ENCODE measurements around the gene MEP1B. TPM values are rescaled to one million over a fixed set of nuclear protein-coding genes. Genes with fewer than 3 reads are reported as not detected.

The MEP1B gene
- total RNA-seq, 2 experiments from 2014 or later: not detected

- intact Hi-C loops (cut with DNase I, micrococcal nuclease): no loop called here
- H3K9me3 Mint-ChIP-seq (ENCODE audit: low read depth): no peaks in the 10 kb centered on the region
- H3K27me3 Mint-ChIP-seq: peaks cover 16% of the 10 kb centered on the region
- no peak overlapping the region for H3K4me3 Mint-ChIP-seq
- ChIA-PET POLR2A (no interaction called here), CTCF (interaction anchor here (0.7 to 1.6 kb wide), 2 partner anchors 10 to 13 kb away, joined by 3 read pairs; no protein-coding TSS in a partner anchor)
- no peak overlapping the region for H3K27ac Mint-ChIP-seq
- ATAC-seq: no peak
- no peaks in the 10 kb centered on the region for H3K36me3 Mint-ChIP-seq (ENCODE audit: low read depth)
- no peak for DNase-seq
- no peaks in the 10 kb centered on the region for H3K4me1 Mint-ChIP-seq
Measured at GRCh38 chr18:32251466-32251865, 61.6 kb downstream of the MEP1B start.

GRCh38 chr18:32252141-32252860, 62.5 kb downstream of the MEP1B start:
- Mint-ChIP-seq H3K4me1 (no peaks in the 10 kb centered on the region), H3K4me3 (no peak overlapping the region), H3K36me3 (ENCODE audit: low read depth) (no peaks in the 10 kb centered on the region), H3K9me3 (ENCODE audit: low read depth) (no peaks in the 10 kb centered on the region), H3K27me3 (peaks cover 22% of the 10 kb centered on the region), H3K27ac (no peak overlapping the region)
- CTCF ChIA-PET: interaction anchor here (0.7 to 1.6 kb wide), 3 partner anchors 11 to 20 kb away, joined by 3 read pairs; no protein-coding TSS in a partner anchor
- POLR2A ChIA-PET: no interaction called here
- intact Hi-C loops (cut with DNase I, micrococcal nuclease): no loop called here
- DNase-seq (no peak), ATAC-seq (no peak)

GRCh38 chr18:32255570-32255969, 65.7 kb downstream of the MEP1B start:
- Mint-ChIP-seq H3K27ac (no peak overlapping the region), H3K27me3 (peaks cover 17% of the 10 kb centered on the region), H3K4me3 (no peak overlapping the region), H3K36me3 (ENCODE audit: low read depth) (no peaks in the 10 kb centered on the region), H3K4me1 (no peaks in the 10 kb centered on the region), H3K9me3 (ENCODE audit: low read depth) (no peaks in the 10 kb centered on the region)
- ChIA-PET CTCF (interaction anchor here (1.2 kb wide), 1 partner anchor 14 kb away, joined by 3 read pairs; no protein-coding TSS in a partner anchor), POLR2A (no interaction called here)
- intact Hi-C loops (cut with DNase I, micrococcal nuclease): no loop called here
- no peak for ATAC-seq
- DNase-seq: no peak

GRCh38 chr18:32257084-32257785, 67.4 kb downstream of the MEP1B start:
- ATAC-seq (no peak), DNase-seq (no peak)
- peaks cover 27% of the 10 kb centered on the region for H3K27me3 Mint-ChIP-seq
- no peak overlapping the region for H3K27ac Mint-ChIP-seq
- CTCF ChIA-PET: no interaction called here
- H3K9me3 Mint-ChIP-seq (ENCODE audit: low read depth): no peaks in the 10 kb centered on the region
- POLR2A ChIA-PET: no interaction called here
- no peaks in the 10 kb centered on the region for H3K36me3 Mint-ChIP-seq (ENCODE audit: low read depth)
- no peaks in the 10 kb centered on the region for H3K4me1 Mint-ChIP-seq
- H3K4me3 Mint-ChIP-seq: no peak overlapping the region
- intact Hi-C loops (cut with DNase I, micrococcal nuclease): no loop called here

- Mint-ChIP-seq H3K27ac (no peak overlapping the region), H3K36me3 (ENCODE audit: low read depth) (no peaks in the 10 kb centered on the region), H3K9me3 (ENCODE audit: low read depth) (no peaks in the 10 kb centered on the region), H3K4me1 (no peaks in the 10 kb centered on the region), H3K4me3 (no peak overlapping the region), H3K27me3 (peaks cover 27% of the 10 kb centered on the region)
- POLR2A ChIA-PET: no interaction called here
- CTCF ChIA-PET: no interaction called here
- ATAC-seq: no peak
- intact Hi-C loops (cut with DNase I, micrococcal nuclease): no loop called here
- no peak for DNase-seq
Measured at GRCh38 chr18:32258148-32258547, 68.3 kb downstream of the MEP1B start.

- ATAC-seq: no peak
- ChIA-PET CTCF (no interaction called here), POLR2A (no interaction called here)
Measured at GRCh38 chr18:32258558-32259204, 68.8 kb downstream of the MEP1B start.

GRCh38 chr18:32259553-32259952, 69.7 kb downstream of the MEP1B start:
- ChIA-PET CTCF (no interaction called here), POLR2A (no interaction called here)
- ATAC-seq: no peak
- Mint-ChIP-seq H3K27ac (no peak overlapping the region), H3K4me1 (no peaks in the 10 kb centered on the region), H3K9me3 (ENCODE audit: low read depth) (no peaks in the 10 kb centered on the region), H3K27me3 (peaks cover 27% of the 10 kb centered on the region), H3K4me3 (no peak overlapping the region), H3K36me3 (ENCODE audit: low read depth) (no peaks in the 10 kb centered on the region)
- no peak for DNase-seq
- intact Hi-C loops (cut with DNase I, micrococcal nuclease): no loop called here

More at GRCh38 chr18:32258558-32259204, 68.8 kb downstream of the MEP1B start:
- H3K4me1 Mint-ChIP-seq: no peaks in the 10 kb centered on the region
- H3K36me3 Mint-ChIP-seq (ENCODE audit: low read depth): no peaks in the 10 kb centered on the region
- H3K4me3 Mint-ChIP-seq: no peak overlapping the region
- intact Hi-C loops (cut with DNase I, micrococcal nuclease): no loop called here
- no peaks in the 10 kb centered on the region for H3K9me3 Mint-ChIP-seq (ENCODE audit: low read depth)
- H3K27ac Mint-ChIP-seq: no peak overlapping the region
- no peak for DNase-seq
- peaks cover 27% of the 10 kb centered on the region for H3K27me3 Mint-ChIP-seq

- no peaks in the 10 kb centered on the region for H3K36me3 Mint-ChIP-seq (ENCODE audit: low read depth)
- H3K9me3 Mint-ChIP-seq (ENCODE audit: low read depth): no peaks in the 10 kb centered on the region
- H3K4me1 Mint-ChIP-seq: no peaks in the 10 kb centered on the region
- no peak overlapping the region for H3K27ac Mint-ChIP-seq
- CTCF ChIA-PET: interaction anchor here (0.8 to 1.0 kb wide), 2 partner anchors 11 to 291 kb away, joined by 4 to 7 read pairs; no protein-coding TSS in a partner anchor
- DNase-seq (no peak), ATAC-seq (no peak)
- H3K27me3 Mint-ChIP-seq: peaks cover 24% of the 10 kb centered on the region
- POLR2A ChIA-PET: no interaction called here
- no peak overlapping the region for H3K4me3 Mint-ChIP-seq
- intact Hi-C loops (cut with DNase I, micrococcal nuclease): no loop called here
Measured at GRCh38 chr18:32261003-32261402, 71.2 kb downstream of the MEP1B start.

GRCh38 chr18:32262092-32262491, 72.3 kb downstream of the MEP1B start:
- H3K27me3 Mint-ChIP-seq: peaks cover 18% of the 10 kb centered on the region
- intact Hi-C loops (cut with DNase I, micrococcal nuclease): no loop called here
- DNase-seq (no peak), ATAC-seq (no peak)
- no peak overlapping the region for H3K27ac Mint-ChIP-seq
- H3K4me1 Mint-ChIP-seq: no peaks in the 10 kb centered on the region
- POLR2A ChIA-PET: no interaction called here
- H3K4me3 Mint-ChIP-seq: no peak overlapping the region
- no peaks in the 10 kb centered on the region for H3K36me3 Mint-ChIP-seq (ENCODE audit: low read depth)
- H3K9me3 Mint-ChIP-seq (ENCODE audit: low read depth): no peaks in the 10 kb centered on the region
- CTCF ChIA-PET: no interaction called here

- Mint-ChIP-seq H3K9me3 (ENCODE audit: low read depth) (no peaks in the 10 kb centered on the region), H3K27ac (no peak overlapping the region), H3K4me1 (no peaks in the 10 kb centered on the region), H3K36me3 (ENCODE audit: low read depth) (no peaks in the 10 kb centered on the region), H3K4me3 (no peak overlapping the region), H3K27me3 (peaks cover 13% of the 10 kb centered on the region)
- no peak for DNase-seq
- intact Hi-C loops (cut with DNase I, micrococcal nuclease): no loop called here
- POLR2A ChIA-PET: no interaction called here
- CTCF ChIA-PET: no interaction called here
- ATAC-seq: no peak
Measured at GRCh38 chr18:32264401-32264800, 74.6 kb downstream of the MEP1B start.

GRCh38 chr18:32267463-32267862, 77.6 kb downstream of the MEP1B start:
- no peaks in the 10 kb centered on the region for H3K4me1 Mint-ChIP-seq
- peaks cover 6% of the 10 kb centered on the region for H3K27me3 Mint-ChIP-seq
- no peaks in the 10 kb centered on the region for H3K9me3 Mint-ChIP-seq (ENCODE audit: low read depth)
- H3K27ac Mint-ChIP-seq: no peak overlapping the region
- POLR2A ChIA-PET: no interaction called here
- DNase-seq (no peak), ATAC-seq (no peak)
- no peaks in the 10 kb centered on the region for H3K36me3 Mint-ChIP-seq (ENCODE audit: low read depth)
- CTCF ChIA-PET: interaction anchor here (0.9 kb wide), 1 partner anchor 110 kb away, joined by 3 read pairs; no protein-coding TSS in a partner anchor
- H3K4me3 Mint-ChIP-seq: no peak overlapping the region
- intact Hi-C loops (cut with DNase I, micrococcal nuclease): no loop called here

Measured in activated CD4-positive, alpha-beta T cell treated with anti-CD3 and anti-CD28 coated beads for 36 hours (primary cell).